D721Med (cell line): ENCODE measurements around the gene ANKRD39.

ENCODE experiments used
- DNase-seq: peaks from one replicate; pipeline ENCODE4 v3.0.0; 2011; ENCODE audit warnings: low spot score; ENCODE audit not compliant: insufficient read length
- FAIRE-seq: peaks from 2 replicates; lab custom pipeline; 2011; peaks lifted over from hg19 to GRCh38; lab: Jason Lieb, UNC
- TF ChIP-seq, protein P1 (sequence below): IDR thresholded peaks from 2 replicates; pipeline ENCODE4 v1.5.1; 2012; ENCODE audit warnings: mild to moderate bottlenecking, control low read depth; ENCODE audit not compliant: insufficient read depth; ENCODE audit errors: missing control alignments

Gene ANKRD39

DNA sequence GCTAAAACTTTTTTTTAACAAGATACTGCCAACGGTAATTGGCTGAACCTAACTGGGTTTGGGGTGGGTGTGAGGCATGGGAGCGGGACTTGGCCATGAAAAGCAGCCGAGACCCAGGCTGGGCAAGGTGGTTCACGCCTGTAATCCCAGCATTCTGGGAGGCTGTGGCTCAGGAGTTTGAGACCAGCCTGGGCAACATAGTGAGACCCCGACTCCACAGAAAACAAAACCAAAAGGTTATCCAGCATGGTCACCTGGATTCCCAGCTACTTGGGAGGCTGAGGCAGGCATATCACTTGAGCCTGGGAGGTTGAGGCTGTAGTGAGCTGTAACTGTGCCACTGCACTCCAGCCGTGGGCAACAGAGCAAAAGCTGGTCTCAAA lies 23.1 kb upstream of the ANKRD39 start:
- no peak for DNase-seq
- no peak for FAIRE-seq
- TF ChIP-seq, protein P1, sequence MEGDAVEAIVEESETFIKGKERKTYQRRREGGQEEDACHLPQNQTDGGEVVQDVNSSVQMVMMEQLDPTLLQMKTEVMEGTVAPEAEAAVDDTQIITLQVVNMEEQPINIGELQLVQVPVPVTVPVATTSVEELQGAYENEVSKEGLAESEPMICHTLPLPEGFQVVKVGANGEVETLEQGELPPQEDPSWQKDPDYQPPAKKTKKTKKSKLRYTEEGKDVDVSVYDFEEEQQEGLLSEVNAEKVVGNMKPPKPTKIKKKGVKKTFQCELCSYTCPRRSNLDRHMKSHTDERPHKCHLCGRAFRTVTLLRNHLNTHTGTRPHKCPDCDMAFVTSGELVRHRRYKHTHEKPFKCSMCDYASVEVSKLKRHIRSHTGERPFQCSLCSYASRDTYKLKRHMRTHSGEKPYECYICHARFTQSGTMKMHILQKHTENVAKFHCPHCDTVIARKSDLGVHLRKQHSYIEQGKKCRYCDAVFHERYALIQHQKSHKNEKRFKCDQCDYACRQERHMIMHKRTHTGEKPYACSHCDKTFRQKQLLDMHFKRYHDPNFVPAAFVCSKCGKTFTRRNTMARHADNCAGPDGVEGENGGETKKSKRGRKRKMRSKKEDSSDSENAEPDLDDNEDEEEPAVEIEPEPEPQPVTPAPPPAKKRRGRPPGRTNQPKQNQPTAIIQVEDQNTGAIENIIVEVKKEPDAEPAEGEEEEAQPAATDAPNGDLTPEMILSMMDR: no peak

GRCh38 chr2:96879545-96880040 lies 21.8 kb upstream of the ANKRD39 start:
- no peak for FAIRE-seq
- DNase-seq: no peak
- TF ChIP-seq, protein P1: no peak

- TF ChIP-seq, protein P1: no peak
- FAIRE-seq (no peak), DNase-seq (no peak)
Measured at GRCh38 chr2:96878796-96879544, 21.2 kb upstream of the ANKRD39 start.

GRCh38 chr2:96878171-96878570 lies 20.4 kb upstream of the ANKRD39 start:
- TF ChIP-seq, protein P1: no peak
- DNase-seq: no peak
- FAIRE-seq: no peak

- TF ChIP-seq, protein P1: no peak
- FAIRE-seq: no peak
- no peak for DNase-seq
Measured at GRCh38 chr2:96877631-96878092, 19.8 kb upstream of the ANKRD39 start.

DNA sequence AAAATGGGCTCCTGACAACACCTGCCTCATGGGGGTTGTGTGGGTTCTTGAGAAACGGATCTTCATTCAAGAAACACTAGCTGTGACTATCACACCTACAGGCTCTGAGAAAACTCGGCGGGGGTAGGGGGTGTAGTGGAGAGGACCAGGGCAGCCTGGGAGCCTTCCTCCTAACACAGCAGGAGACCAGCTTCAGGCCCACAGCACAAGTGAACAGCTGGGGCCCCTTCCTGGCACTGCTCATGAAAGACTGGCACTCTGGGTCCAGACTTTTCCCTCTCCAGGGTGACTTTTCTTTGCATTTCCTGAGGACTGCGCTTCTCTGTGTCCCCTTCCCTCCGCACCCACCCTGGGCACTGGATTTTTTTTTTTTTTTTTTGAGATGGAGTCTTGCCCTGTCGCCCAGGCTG lies 19.2 kb upstream of the ANKRD39 start:
- TF ChIP-seq, protein P1: no peak
- DNase-seq (no peak), FAIRE-seq (no peak)
